ENCODE results near the gene PAK1. TPM values are rescaled to one million over a fixed set of nuclear protein-coding genes. Genes with fewer than 3 reads are reported as not detected.

Gene PAK1
- total RNA-seq, 2 donors from 2014 or later = 14.5 to 65.6 TPM

DNA sequence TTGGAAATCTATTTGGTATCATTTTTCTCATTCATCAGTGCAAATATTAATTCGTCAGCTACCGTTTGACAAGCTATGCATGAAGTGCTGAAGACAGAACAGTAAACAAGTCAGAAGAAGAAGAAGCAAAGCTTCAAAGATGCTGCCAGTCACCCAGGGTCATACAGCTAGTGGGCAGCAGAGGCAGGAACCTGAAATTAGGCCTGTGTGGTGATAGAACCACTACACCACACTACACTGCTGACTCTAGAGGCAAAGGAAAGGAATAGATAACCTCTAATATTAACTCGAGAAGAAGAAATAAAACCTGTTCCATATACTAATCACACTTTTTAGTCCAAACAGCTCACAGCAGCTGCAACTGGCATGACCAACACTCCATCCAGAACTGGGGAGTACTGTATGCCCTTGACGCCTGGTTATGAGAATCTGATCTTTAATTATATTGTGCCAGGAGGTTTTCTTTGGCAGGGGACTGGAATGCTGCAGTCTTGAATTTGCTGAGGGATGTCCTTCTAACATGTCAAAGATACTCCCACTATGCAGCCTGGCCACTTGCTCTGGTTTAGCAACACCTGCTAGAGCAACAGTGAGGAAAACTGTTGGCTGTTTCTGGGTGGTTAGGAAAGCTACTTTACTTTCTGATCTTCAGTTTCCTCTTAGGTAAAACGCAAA lies 73.0 kb downstream of the PAK1 start:
- Histone ChIP-seq H3K27ac (no peak overlapping the region), H3K4me3 (no peak overlapping the region), H3K27me3 (no peaks in the 10 kb centered on the region), H3K9me3 (no peaks in the 10 kb centered on the region), H3K4me1 (peaks cover 18% of the 10 kb centered on the region), H3K36me3 (replicated peaks in 1 of 2; ENCODE audit: insufficient read depth in 1 of 2, low read depth in 2 of 2) (no peaks in the 10 kb centered on the region)
- 65 to 66% methylated on average over 5 of the region's 5 CpGs for WGBS, 2 donors
- TF ChIP-seq CTCF (IDR thresholded peaks at IDR 0.05) (no peak), POLR2A (IDR thresholded peaks at IDR 0.05) (no peak)
- ATAC-seq = no peak
- intact Hi-C loops (cut with DNase I) = no loop called here
- DNase-seq = no peak

DNA sequence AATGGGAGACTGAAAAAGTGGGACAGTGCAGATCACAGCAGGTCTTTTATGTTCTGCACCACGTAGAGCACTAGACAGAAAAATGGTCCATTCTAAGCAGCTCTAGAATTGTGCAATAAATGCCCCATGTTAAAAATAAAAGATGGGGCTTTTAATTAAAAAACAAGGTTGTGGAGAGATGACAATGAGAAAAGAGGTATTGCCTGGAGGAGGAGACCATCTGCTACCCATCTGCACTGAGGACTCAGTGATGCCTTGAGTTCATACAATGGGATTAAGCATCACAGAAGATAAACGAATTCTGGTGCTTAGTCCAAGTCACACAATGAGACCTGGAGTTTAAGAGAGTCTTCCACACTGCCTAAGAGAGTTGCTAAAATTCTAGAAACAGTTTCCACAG lies 73.6 kb downstream of the PAK1 start:
- no peak for DNase-seq
- H3K27me3 ChIP-seq = no peaks in the 10 kb centered on the region
- no peak for TF ChIP-seq POLR2A (IDR thresholded peaks at IDR 0.05)
- TF ChIP-seq CTCF (IDR thresholded peaks at IDR 0.05) = no peak
- H3K4me3 ChIP-seq = no peak overlapping the region
- intact Hi-C loops (cut with DNase I) = no loop called here
- 58 to 82% methylated on average over 2 of the region's 2 CpGs for WGBS, 2 donors
- no peak for ATAC-seq
- no peak overlapping the region for H3K27ac ChIP-seq
- H3K9me3 ChIP-seq = no peaks in the 10 kb centered on the region
- no peaks in the 10 kb centered on the region for H3K36me3 ChIP-seq (replicated peaks in 1 of 2; ENCODE audit: insufficient read depth in 1 of 2, low read depth in 2 of 2)
- H3K4me1 ChIP-seq = peaks cover 21% of the 10 kb centered on the region

GRCh38 chr11:77397631-77398030 lies 76.3 kb downstream of the PAK1 start:
- DNase-seq (no peak), ATAC-seq (no peak)
- TF ChIP-seq CTCF (IDR thresholded peaks at IDR 0.05) (no peak), POLR2A (IDR thresholded peaks at IDR 0.05) (no peak)
- intact Hi-C loops (cut with DNase I) = no loop called here
- 56 to 65% methylated on average over 1 of the region's 1 CpG for WGBS, 2 donors
- Histone ChIP-seq H3K27ac (no peak overlapping the region), H3K9me3 (no peaks in the 10 kb centered on the region), H3K27me3 (no peaks in the 10 kb centered on the region), H3K4me3 (no peak overlapping the region), H3K4me1 (peaks cover 21% of the 10 kb centered on the region), H3K36me3 (replicated peaks in 1 of 2; ENCODE audit: insufficient read depth in 1 of 2, low read depth in 2 of 2) (no peaks in the 10 kb centered on the region)

- 43 to 49% methylated on average over 2 of the region's 2 CpGs for WGBS, 2 donors
- ATAC-seq = no peak
- TF ChIP-seq CTCF (IDR thresholded peaks at IDR 0.05) (no peak), POLR2A (IDR thresholded peaks at IDR 0.05) (no peak)
- intact Hi-C loops (cut with DNase I) = no loop called here
- no peak for DNase-seq
- Histone ChIP-seq H3K9me3 (no peaks in the 10 kb centered on the region), H3K4me3 (no peak overlapping the region), H3K27ac (no peak overlapping the region), H3K36me3 (replicated peaks in 1 of 2; ENCODE audit: insufficient read depth in 1 of 2, low read depth in 2 of 2) (no peaks in the 10 kb centered on the region), H3K4me1 (peaks cover 21% of the 10 kb centered on the region), H3K27me3 (no peaks in the 10 kb centered on the region)
Observed at GRCh38 chr11:77396911-77397310, 77.0 kb downstream of the PAK1 start.

- no peak overlapping the region for H3K27ac ChIP-seq
- 13 to 22% methylated on average over 3 of the region's 3 CpGs for WGBS, 2 donors
- no peaks in the 10 kb centered on the region for H3K9me3 ChIP-seq
- TF ChIP-seq POLR2A (IDR thresholded peaks at IDR 0.05) (no peak), CTCF (IDR thresholded peaks at IDR 0.05) (no peak)
- DNase-seq (no peak), ATAC-seq (no peak)
- intact Hi-C loops (cut with DNase I) = no loop called here
- peaks cover 21% of the 10 kb centered on the region for H3K4me1 ChIP-seq
- H3K36me3 ChIP-seq (replicated peaks in 1 of 2; ENCODE audit: insufficient read depth in 1 of 2, low read depth in 2 of 2) = peaks cover 0 to 1% of the 10 kb centered on the region in 2 donors
- H3K27me3 ChIP-seq = no peaks in the 10 kb centered on the region
- H3K4me3 ChIP-seq = no peak overlapping the region
Observed at GRCh38 chr11:77396305-77396704, 77.6 kb downstream of the PAK1 start.
